K562 (cell line): Measurements from ENCODE around the gene ABCD3. TPM values are rescaled to one million over a fixed set of nuclear protein-coding genes. Genes with fewer than 3 reads are reported as not detected.

Experiments used
- ARID3B ChIP-seq: fragments of 250-450 bp; sonication (Bioruptor Pico); IDR thresholded peaks from 2 replicates; pipeline ENCODE4 v1.4.0; 2020; ENCODE audit warnings: borderline replicate concordance
- FIP1L1 ChIP-seq: fragments of 200-400 bp; formaldehyde crosslinking; IDR thresholded peaks from 2 replicates; pipeline ENCODE4 v1.6.1; 2018; ENCODE audit warnings: mild to moderate bottlenecking, low read depth, low read length; ENCODE audit not compliant: poor library complexity, severe bottlenecking
- HDAC1 ChIP-seq, 2 experiments: fragments of 450-650 bp; IDR thresholded peaks; 2 replicates each; pipeline ENCODE4 v1.6.1; 2016 to 2017; ENCODE audit warnings: inconsistent platforms in 1 of 2, mild to moderate bottlenecking in 1 of 2, moderate library complexity in 1 of 2
- MEF2D ChIP-seq: conservative IDR thresholded peaks from 2 replicates; pipeline ENCODE4 v1.6.1; 2016; ENCODE audit warnings: low read depth, missing genetic modification characterization, missing compliant biosample characterization
- NBN ChIP-seq: fragments of 450-650 bp; IDR thresholded peaks from 2 replicates; pipeline ENCODE4 v1.6.1; 2016; ENCODE audit warnings: low read depth, mild to moderate bottlenecking
- POLR3A ChIP-seq: IDR thresholded peaks from 2 replicates; pipeline ENCODE4 v1.6.1; 2011; ENCODE audit warnings: borderline replicate concordance, mild to moderate bottlenecking, moderate library complexity; ENCODE audit not compliant: insufficient read length, insufficient read depth; ENCODE audit errors: extremely low read depth
- PTTG1 ChIP-seq: fragments of 450-650 bp; IDR thresholded peaks from 2 replicates; pipeline ENCODE4 v1.6.1; 2016; ENCODE audit warnings: low read depth, mild to moderate bottlenecking, missing genetic modification characterization, missing compliant biosample characterization
- TAF15 ChIP-seq: fragments of 200-400 bp; formaldehyde crosslinking; IDR thresholded peaks from 2 replicates; pipeline ENCODE4 v1.6.1; 2017; ENCODE audit warnings: mild to moderate bottlenecking, low read depth, low read length, moderate library complexity
- U2AF2 ChIP-seq: fragments of 200-400 bp; formaldehyde crosslinking; optimal IDR thresholded peaks from 2 replicates; pipeline ENCODE3; 2017; ENCODE audit warnings: low read depth, mild to moderate bottlenecking, low read length
- ZBTB40 ChIP-seq, 2 experiments: fragments of 450-650 bp in 1 of 2; sonication (generic) in 1 of 2; formaldehyde crosslinking in 1 of 2; IDR thresholded peaks; 2 replicates each; pipeline versions ENCODE4 v1.7.1 to v1.9.0; 2016 to 2022; ENCODE audit warnings: inconsistent platforms in 1 of 2, mild to moderate bottlenecking in 1 of 2, missing genetic modification reagents in 1 of 2
- ZBTB43 ChIP-seq: sonication (generic); formaldehyde crosslinking; IDR thresholded peaks from 2 replicates; pipeline ENCODE4 v1.8.0; 2023; ENCODE audit warnings: mild to moderate bottlenecking, missing genetic modification reagents
- ZBTB8A ChIP-seq: fragments of 450-650 bp; IDR thresholded peaks from 2 replicates; pipeline ENCODE4 v1.6.1; 2018; ENCODE audit warnings: mild to moderate bottlenecking, moderate library complexity; ENCODE audit not compliant: partially characterized antibody
- ZNF174 ChIP-seq: fragments of 250-450 bp; sonication (Bioruptor Pico); IDR thresholded peaks from 2 replicates; pipeline ENCODE4 v1.4.0; 2020; ENCODE audit warnings: mild to moderate bottlenecking
- ZNF217 ChIP-seq: sonication (generic); formaldehyde crosslinking; IDR thresholded peaks from 2 replicates; pipeline ENCODE4 v1.8.0; 2022; ENCODE audit warnings: mild to moderate bottlenecking, missing genetic modification reagents
- ZNF384 ChIP-seq: IDR thresholded peaks from 2 replicates; pipeline ENCODE4 v1.6.1; 2012; ENCODE audit warnings: low read depth, low read length, improper control_type of control experiment
- polyA plus RNA-seq, 8 experiments: library from polyadenylated mRNA; depleted of rRNA in 4 of 8; stranded (reverse) in 5 of 8; unstranded in 3 of 8; fragments of >200 nt; fragmentation: Nextera tagmentation in 2 of 8; fragmentation: Illumina TruSeq in 1 of 8; extraction: Ambion mirVana in 2 of 8; extraction: Trizol in 1 of 8; gene quantifications; 2 replicates each; pipeline versions ENCODE4 v1.2.1 to v1.2.3, GENCODE V29; 2011 to 2014; ENCODE audit warnings: inconsistent platforms in 1 of 8, missing spikeins in 1 of 8
- total RNA-seq, 7 experiments: library from RNA; depleted of rRNA in 6 of 7; stranded (reverse); fragments of >200 nt in 6 of 7; fragmentation: Illumina TruSeq in 2 of 7; extraction: Trizol in 2 of 7; gene quantifications; 2 replicates each; pipeline versions ENCODE4 v1.2.1 to v1.2.3, GENCODE V29; 2011 to 2021; ENCODE audit warnings: low replicate concordance in 1 of 7

The ABCD3 gene
- total and polyA plus RNA-seq, 9 of the 15 experiments (the other 6 are each of a cell fraction or from before 2014, with no cell fraction given): 11.0 to 30.7 (median 15.5) TPM

- TF ChIP-seq FIP1L1: peak; percentile 86
- no peak for TF ChIP-seq MEF2D (tag)
- peak in 1 of 2 experiments; percentile 55; a peak in 2 of 4 replicates for TF ChIP-seq HDAC1 (IDR thresholded peaks at IDR 0.05)
- no peak for TF ChIP-seq PTTG1 (tag)
- TF ChIP-seq ZBTB8A: no peak
- TF ChIP-seq NBN: peak; percentile 72; the same call in 1 of the 2 replicates
- TF ChIP-seq ZNF217: no peak
- TF ChIP-seq ZNF174 (CRISPR knock-in tag): no peak
- TF ChIP-seq TAF15: no peak
- TF ChIP-seq U2AF2: no peak
- no peak for TF ChIP-seq ARID3B
- TF ChIP-seq ZBTB43: no peak
- TF ChIP-seq POLR3A: no peak
- TF ChIP-seq ZNF384: no peak
- TF ChIP-seq ZBTB40 (IDR thresholded peaks at IDR 0.05): no peak; the same call in 1 of the 2 replicates
- TF ChIP-seq ZBTB40 (CRISPR knock-in tag; IDR thresholded peaks at IDR 0.05): no peak
Observed at GRCh38 chr1:94417978-94418663, at the start of gene ABCD3 (continued).
